ENCODE measurements around the gene FAXC. TPM values are rescaled to one million over a fixed set of nuclear protein-coding genes. Genes with fewer than 3 reads are reported as not detected.
A peak's percentile ranks its signal among the peaks of the same experiment; 100 is the strongest.

Gene FAXC
- total and polyA plus RNA-seq, 2 donors (not counting 3 experiments of a cell fraction or from before 2014, with no cell fraction given) = 3.4 to 3.6 TPM

DNA sequence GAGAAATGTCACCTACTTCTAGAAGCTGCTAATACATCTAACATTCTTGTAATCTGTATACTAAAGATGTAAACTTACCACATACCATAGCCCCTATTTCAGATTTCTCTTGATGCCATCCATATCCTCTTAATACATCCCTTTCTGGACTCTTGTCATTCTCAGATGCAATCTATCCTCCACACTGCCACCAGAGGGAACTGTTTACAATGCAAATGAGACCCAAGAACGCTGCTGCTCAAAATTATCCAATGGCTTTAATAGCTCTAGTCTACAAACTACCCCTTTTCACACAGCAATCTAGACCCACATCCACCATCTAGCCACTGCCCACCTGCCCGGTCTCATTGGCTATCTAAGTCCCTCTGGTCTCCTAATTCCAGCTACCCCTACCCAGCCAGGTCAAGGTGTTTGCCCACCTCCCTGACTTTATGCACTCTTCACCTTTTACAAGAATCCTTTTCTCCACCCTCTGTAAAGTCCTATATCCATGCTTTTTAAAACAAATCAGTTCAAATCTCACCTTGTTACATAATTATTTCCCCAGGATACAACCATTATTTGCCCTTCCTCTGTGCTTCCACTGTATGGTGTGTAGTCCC is 14.8 kb downstream of the FAXC start:
- H3K4me1 ChIP-seq (ENCODE audit: control insufficient read depth, extremely low read depth, insufficient read depth, low read length) = no peaks in the 10 kb centered on the region
- FAIRE-seq (peak; percentile 50), DNase-seq (ENCODE audit: low read depth, low spot score) (peak; percentile 49)
- CTCF ChIA-PET = interaction anchor here (0.6 to 1.1 kb wide), 29 partner anchors 10 to 577 kb away, joined by 3 to 40 read pairs (median 4); partner anchors contain the start of genes COQ3 and FAXC
- no peak overlapping the region for H2AFZ ChIP-seq (ENCODE audit: low read depth, low read length)
- no peaks in the 10 kb centered on the region for H4K20me1 ChIP-seq (replicated peaks; ENCODE audit: control insufficient read depth, extremely low read depth, insufficient read depth, low read length)
- no peak overlapping the region for H3K27ac ChIP-seq (ENCODE audit: insufficient read depth, low read depth, low read length)
- no peak for TF ChIP-seq POLR2A (IDR thresholded peaks at IDR 0.05; ENCODE audit: low read depth, low read length)
- no peak for TF ChIP-seq MAX (IDR thresholded peaks at IDR 0.05; ENCODE audit: insufficient read depth, insufficient read length)
- peak; percentile 37 to 53 for TF ChIP-seq CTCF (IDR thresholded peaks at IDR 0.05; ENCODE audit: extremely low read depth in 1 of 2, insufficient read depth in 1 of 2, low read depth in 1 of 2, low read length in 2 of 2)
- no peak for TF ChIP-seq GATA2 (IDR thresholded peaks at IDR 0.05; ENCODE audit: insufficient read depth, insufficient read length, low read depth, low read length)
- no peak for TF ChIP-seq EZH2 (IDR thresholded peaks at IDR 0.05; ENCODE audit: borderline replicate concordance, low read depth, low read length, severe bottlenecking)
- TF ChIP-seq MYC (IDR thresholded peaks at IDR 0.05; ENCODE audit: low read depth, low read length) = no peak
- TF ChIP-seq POLR2AphosphoS5 (IDR thresholded peaks at IDR 0.05; ENCODE audit: insufficient read depth, low read depth, low read length) = no peak
- H3K36me3 ChIP-seq (ENCODE audit: control insufficient read depth in 2 of 2, extremely low read depth in 1 of 2, insufficient read depth in 2 of 2, low read length in 2 of 2) = no peaks in the 10 kb centered on the region
- H3K9me3 ChIP-seq (replicated peaks; ENCODE audit: control insufficient read depth, insufficient read depth, low read length) = no peaks in the 10 kb centered on the region
- peaks cover 0 to 5% of the 10 kb centered on the region in 2 experiments for H3K27me3 ChIP-seq (ENCODE audit: control insufficient read depth in 2 of 2, insufficient read depth in 2 of 2, low read length in 2 of 2)
- no peak overlapping the region for H3K4me3 ChIP-seq (replicated peaks in 1 of 3; ENCODE audit: insufficient read depth in 1 of 3, low read depth in 1 of 3, low read length in 3 of 3)
- no peaks in the 10 kb centered on the region for H3K79me2 ChIP-seq (ENCODE audit: control insufficient read depth, insufficient read depth, low read length)
- BruUV-seq (replicated peaks) = no TSS peak
- POLR2A ChIA-PET = no interaction called here
- H3K9ac ChIP-seq (replicated peaks; ENCODE audit: extremely low read depth, insufficient read depth, low read length) = no peak overlapping the region
- intact Hi-C loops (cut with micrococcal nuclease) (loop anchor here (1.0 kb wide), 3 partner anchors 59 to 412 kb away; partner anchors contain the start of gene PNISR), dilution Hi-C loops (cut with MboI; ENCODE audit: extremely low pct_ligation_motif_present, low sequenced_read_pairs) (no loop called here)
- no peaks in the 10 kb centered on the region for H3K9me1 ChIP-seq (replicated peaks; ENCODE audit: control insufficient read depth, extremely low read depth, insufficient read depth, low read length)
- no peak overlapping the region for H3K4me2 ChIP-seq (ENCODE audit: insufficient read depth, low read length)

Data from endothelial cell of umbilical vein (primary cell).